ENCODE results near the gene ZNF274. TPM values are rescaled to one million over a fixed set of nuclear protein-coding genes. Genes with fewer than 3 reads are reported as not detected.
A peak's percentile ranks its signal among the peaks of the same experiment; 100 is the strongest.

Gene ZNF274
- total RNA-seq, 6 experiments from 2014 or later, result 12.7 to 18.5 (median 14.4) TPM

- Histone ChIP-seq H3K4me3 (peak within 1 kb of the TSS; percentile 70 to 84 (median 71)), H3K4me1 (peaks cover 0 to 19% (median 2%) of the 10 kb centered on the region in 4 donors), H3K9me3 (peaks cover 0 to 9% (median 3%) of the 10 kb centered on the region in 4 donors), H3K27ac (peak within 1 kb of the TSS; percentile 25 to 79 (median 74)), H3K27me3 (no peaks in the 10 kb centered on the region), H3K36me3 (no peaks in the 10 kb centered on the region)
- intact Hi-C loops (cut with DNase I), result loop anchor here in 1 of 2 donors (10.0 kb wide), 1 partner anchor 416 kb away; no protein-coding TSS in a partner anchor
- peak; percentile 39 for TF ChIP-seq POLR2A (IDR thresholded peaks at IDR 0.05)
- no peak for TF ChIP-seq CTCF (IDR thresholded peaks at IDR 0.05)
- WGBS (ENCODE audit: insufficient coverage, low coverage, low lambda C conversion rate, missing lambda C conversion rate), result under 1% methylated on average over 22 of the region's 62 CpGs
- ATAC-seq (peak; percentile 62 to 81 (median 70)), DNase-seq (peak; percentile 88 to 93 (median 93))
Observed at GRCh38 chr19:58150328-58150921, 32.4 kb upstream of the ZNF274 start, which contains the start of gene ZNF329. ZNF329 (minus strand) TSS chr19:58150789; CDS start chr19:58129503, 21,286 bp downstream.

GRCh38 chr19:58153386-58153785 lies 29.5 kb upstream of the ZNF274 start:
- Histone ChIP-seq H3K4me3 (no peak overlapping the region), H3K36me3 (no peaks in the 10 kb centered on the region), H3K27ac (no peak overlapping the region), H3K9me3 (no peaks in the 10 kb centered on the region), H3K4me1 (peaks cover 0 to 19% (median 2%) of the 10 kb centered on the region in 4 donors), H3K27me3 (no peaks in the 10 kb centered on the region)
- WGBS (ENCODE audit: insufficient coverage, low coverage, low lambda C conversion rate, missing lambda C conversion rate), result 82% methylated on average over 2 of the region's 2 CpGs
- no peak for DNase-seq
- ATAC-seq, result no peak
- TF ChIP-seq POLR2A (IDR thresholded peaks at IDR 0.05) (no peak), CTCF (IDR thresholded peaks at IDR 0.05) (no peak)
- intact Hi-C loops (cut with DNase I), result loop anchor here in 1 of 2 donors (10.0 kb wide), 1 partner anchor 419 kb away; no protein-coding TSS in a partner anchor

- peak; percentile 37 to 75 (median 75) for DNase-seq
- Histone ChIP-seq H3K36me3 (no peaks in the 10 kb centered on the region), H3K27me3 (no peaks in the 10 kb centered on the region), H3K9me3 (no peaks in the 10 kb centered on the region), H3K4me1 (peaks cover 0 to 19% (median 2%) of the 10 kb centered on the region in 4 donors), H3K4me3 (peak overlapping the region; percentile 97 to 100 (median 98)), H3K27ac (peak overlapping the region; percentile 71 to 88 (median 84))
- intact Hi-C loops (cut with DNase I), result loop anchor here in 1 of 2 donors (10.0 kb wide), 1 partner anchor 419 kb away; no protein-coding TSS in a partner anchor
- TF ChIP-seq CTCF (IDR thresholded peaks at IDR 0.05), result no peak
- TF ChIP-seq POLR2A (IDR thresholded peaks at IDR 0.05), result no peak
- 5% methylated on average over 9 of the region's 12 CpGs for WGBS (ENCODE audit: insufficient coverage, low coverage, low lambda C conversion rate, missing lambda C conversion rate)
- ATAC-seq, result peak; percentile 2 to 40 (median 10)
Observed at GRCh38 chr19:58154287-58154678, 28.6 kb upstream of the ZNF274 start.

- Histone ChIP-seq H3K27me3 (no peaks in the 10 kb centered on the region), H3K4me3 (peak overlapping the region; percentile 97 to 100 (median 98)), H3K36me3 (no peaks in the 10 kb centered on the region), H3K9me3 (no peaks in the 10 kb centered on the region), H3K4me1 (peaks cover 0 to 14% (median 2%) of the 10 kb centered on the region in 4 donors), H3K27ac (peak overlapping the region; percentile 71 to 88 (median 84))
- 4% methylated on average over 38 of the region's 85 CpGs for WGBS (ENCODE audit: insufficient coverage, low coverage, low lambda C conversion rate, missing lambda C conversion rate)
- intact Hi-C loops (cut with DNase I), result loop anchor here (5.0 to 10.0 kb wide), 2 partner anchors 133 to 420 kb away; no protein-coding TSS in a partner anchor
- DNase-seq (peak; percentile 96 to 97 (median 97)), ATAC-seq (peak; percentile 94)
- TF ChIP-seq CTCF (IDR thresholded peaks at IDR 0.05) (peak; percentile 91 to 99 (median 94)), POLR2A (IDR thresholded peaks at IDR 0.05) (peak; percentile 79)
Observed at GRCh38 chr19:58154679-58155648, 27.9 kb upstream of the ZNF274 start.
